Neural progenitor cell (in vitro differentiated cells): ENCODE measurements around the gene REM2.

Experiments used
- EZH2 ChIP-seq: fragments of 200-600 bp; sonication (generic); IDR thresholded peaks from 2 replicates; pipeline ENCODE4 v1.6.1; 2017; ENCODE audit warnings: antibody characterized with exemption, mild to moderate bottlenecking, moderate library complexity
- EZH2phosphoT487 ChIP-seq: fragments of 200-600 bp; sonication (generic); IDR thresholded peaks from 2 replicates; pipeline ENCODE4 v1.6.1; 2017; ENCODE audit warnings: antibody characterized with exemption

GRCh38 chr14:22925513-22925912, 42.5 kb downstream of the REM2 start:
- TF ChIP-seq EZH2phosphoT487 (no peak), EZH2 (no peak)
